Mesenchymal stem cell (in vitro differentiated cells and primary cell): Measurements from ENCODE around the gene IGSF5.

Experiments used
- DNase-seq: peaks from one replicate; pipeline ENCODE4 v3.0.0-alpha.2; 2013
- H2AFZ ChIP-seq: one replicate; pipeline ENCODE4 v1.6.1; 2013; ENCODE audit warnings: low read depth, mild to moderate bottlenecking, control low read depth, inconsistent platforms, low read length, moderate library complexity
- H2AK5ac ChIP-seq: 2 replicates; pipeline ENCODE4 v1.6.1; 2013; ENCODE audit warnings: low read length, moderate library complexity, mild to moderate bottlenecking, inconsistent platforms; ENCODE audit not compliant: severe bottlenecking
- H2BK120ac ChIP-seq: one replicate; pipeline ENCODE4 v1.6.1; 2013; ENCODE audit warnings: low read depth, mild to moderate bottlenecking, inconsistent platforms, low read length, moderate library complexity
- H2BK12ac ChIP-seq, 2 experiments: one replicate each; pipeline ENCODE4 v1.6.1; 2013; ENCODE audit warnings: inconsistent platforms in 2 of 2, low read length in 2 of 2, mild to moderate bottlenecking in 2 of 2, moderate library complexity in 2 of 2, control low read depth in 1 of 2
- H2BK15ac ChIP-seq: one replicate; pipeline ENCODE4 v1.6.1; 2013; ENCODE audit warnings: mild to moderate bottlenecking, low read depth, inconsistent platforms; ENCODE audit not compliant: poor library complexity, severe bottlenecking
- H2BK5ac ChIP-seq: 2 replicates; pipeline ENCODE4 v1.6.1; 2013; ENCODE audit warnings: low read depth, mild to moderate bottlenecking, low read length, control low read depth, inconsistent platforms; ENCODE audit not compliant: poor library complexity, severe bottlenecking
- H3K14ac ChIP-seq, 2 experiments: one replicate each; pipeline ENCODE4 v1.6.1; 2013; ENCODE audit warnings: inconsistent platforms in 2 of 2, low read length in 2 of 2, control low read depth in 1 of 2, mild to moderate bottlenecking in 1 of 2, moderate library complexity in 1 of 2
- H3K18ac ChIP-seq, 2 experiments: one replicate each; pipeline ENCODE4 v1.6.1; 2013; ENCODE audit warnings: inconsistent platforms in 2 of 2, low read length in 2 of 2, control low read depth in 1 of 2, low read depth in 1 of 2, mild to moderate bottlenecking in 1 of 2
- H3K23ac ChIP-seq, 2 experiments: one replicate each; pipeline ENCODE4 v1.6.1; 2013; ENCODE audit warnings: inconsistent platforms in 2 of 2, low read length in 2 of 2, mild to moderate bottlenecking in 2 of 2, moderate library complexity in 2 of 2, control low read depth in 1 of 2
- H3K27ac ChIP-seq: 2 replicates; pipeline ENCODE4 v1.5.1; 2013; ENCODE audit warnings: mild to moderate bottlenecking, moderate library complexity, low read length, control low read depth, inconsistent platforms; ENCODE audit not compliant: poor library complexity, severe bottlenecking
- H3K27me3 ChIP-seq, 2 experiments: 2 replicates each; pipeline versions ENCODE4 v1.6.1 to v1.7.0; 2013; ENCODE audit warnings: low read length in 2 of 2, mild to moderate bottlenecking in 2 of 2, moderate library complexity in 2 of 2, control low read depth in 1 of 2, inconsistent platforms in 1 of 2; ENCODE audit not compliant: control insufficient read depth in 1 of 2, insufficient read depth in 1 of 2
- H3K36me3 ChIP-seq, 2 experiments: 2 replicates each; pipeline versions ENCODE4 v1.6.1 to v1.7.0; 2013; ENCODE audit warnings: low read length in 2 of 2, control low read depth in 1 of 2, inconsistent platforms in 1 of 2, low read depth in 1 of 2, mild to moderate bottlenecking in 1 of 2; ENCODE audit not compliant: insufficient read depth in 2 of 2, control insufficient read depth in 1 of 2
- H3K4ac ChIP-seq, 2 experiments: one replicate each; pipeline ENCODE4 v1.6.1; 2013; ENCODE audit warnings: inconsistent platforms in 2 of 2, low read length in 2 of 2, mild to moderate bottlenecking in 2 of 2, moderate library complexity in 2 of 2, control low read depth in 1 of 2, low read depth in 1 of 2
- H3K4me1 ChIP-seq: 2 replicates; pipeline ENCODE4 v1.6.1; 2013; ENCODE audit warnings: low read depth, low read length, control low read depth; ENCODE audit not compliant: control insufficient read depth, insufficient read depth
- H3K4me2 ChIP-seq: 2 replicates; pipeline ENCODE4 v1.6.1; 2013; ENCODE audit warnings: low read length, mild to moderate bottlenecking, inconsistent platforms; ENCODE audit not compliant: poor library complexity, severe bottlenecking
- H3K4me3 ChIP-seq, 2 experiments: 2 replicates each; pipeline versions ENCODE4 v1.5.1 to v1.7.0; 2013; ENCODE audit warnings: low read length in 2 of 2, mild to moderate bottlenecking in 2 of 2, control low read depth in 1 of 2, low read depth in 1 of 2; ENCODE audit not compliant: insufficient read depth in 1 of 2
- H3K79me1 ChIP-seq: replicated peaks from 2 replicates; pipeline ENCODE4 v1.6.1; 2013; ENCODE audit warnings: mild to moderate bottlenecking, control low read depth, low read length, inconsistent platforms; ENCODE audit not compliant: poor library complexity, severe bottlenecking
- H3K9ac ChIP-seq: 2 replicates; pipeline ENCODE4 v1.7.0; 2013; ENCODE audit warnings: mild to moderate bottlenecking, low read length, moderate library complexity
- H3K9me3 ChIP-seq: 2 replicates; pipeline ENCODE4 v1.7.0; 2013; ENCODE audit warnings: mild to moderate bottlenecking, low read length; ENCODE audit not compliant: control insufficient read depth
- H4K8ac ChIP-seq: one replicate; pipeline ENCODE4 v1.6.1; 2013; ENCODE audit warnings: inconsistent platforms, mild to moderate bottlenecking, low read length, moderate library complexity
- H4K91ac ChIP-seq: one replicate; pipeline ENCODE4 v1.6.1; 2013; ENCODE audit warnings: mild to moderate bottlenecking, low read length, inconsistent platforms
- WGBS: methylation state at CpG from one replicate; pipeline ENCODE4 v1.1.7; 2013; ENCODE audit warnings: mixed read lengths; 5-methylcytosine and 5-hydroxymethylcytosine counted together

The IGSF5 gene

DNA sequence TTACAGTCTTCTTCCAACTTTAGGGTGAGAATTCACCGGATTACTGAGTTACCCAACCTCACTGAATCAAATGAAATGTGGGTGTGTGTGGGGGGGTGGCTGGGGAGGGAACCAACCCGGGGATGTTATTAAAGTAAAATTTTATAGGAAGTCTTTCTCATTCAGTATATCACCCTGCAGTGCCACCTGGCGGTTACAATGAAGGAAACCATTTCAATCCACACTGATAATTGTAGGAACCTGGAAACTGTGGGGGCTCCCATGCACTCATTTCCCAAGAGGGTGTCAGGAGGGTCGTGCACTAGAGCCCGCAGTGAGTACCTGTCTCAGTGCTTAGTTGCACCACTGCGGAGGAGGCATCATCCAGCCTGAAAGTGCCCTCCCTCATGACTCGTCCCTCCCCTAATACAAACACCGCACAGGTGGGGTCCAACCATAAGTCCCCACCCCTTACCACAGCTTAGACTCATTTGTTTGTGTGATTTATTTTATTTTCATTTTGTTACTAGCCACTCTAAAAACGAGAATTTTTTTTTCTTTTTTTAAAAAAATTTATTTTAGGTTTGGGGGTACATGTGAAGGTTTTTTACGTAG lies 29.1 kb upstream of the IGSF5 start:
- H3K79me1 ChIP-seq = no peaks in the 10 kb centered on the region
- H3K9ac ChIP-seq = no peak overlapping the region
- no peak overlapping the region for H2AFZ ChIP-seq
- H4K91ac ChIP-seq = no peak overlapping the region
- peak; percentile 47 for DNase-seq
- no peak overlapping the region for H2BK5ac ChIP-seq
- no peak overlapping the region for H3K4me3 ChIP-seq
- H3K18ac ChIP-seq = no peak overlapping the region
- WGBS = 5% methylated on average over 4 of the region's 10 CpGs
- no peak overlapping the region for H2BK120ac ChIP-seq
- H3K14ac ChIP-seq = no peak overlapping the region
- H2BK12ac ChIP-seq = no peak overlapping the region
- no peak overlapping the region for H3K27ac ChIP-seq
- peaks cover 0 to 29% of the 10 kb centered on the region in 2 experiments for H3K27me3 ChIP-seq
- peaks cover 5% of the 10 kb centered on the region for H3K4me1 ChIP-seq
- H3K4ac ChIP-seq = no peak overlapping the region
- H3K4me2 ChIP-seq = no peak overlapping the region
- no peaks in the 10 kb centered on the region for H3K36me3 ChIP-seq
- H4K8ac ChIP-seq = no peak overlapping the region
- no peak overlapping the region for H2AK5ac ChIP-seq
- H3K9me3 ChIP-seq = no peaks in the 10 kb centered on the region
- H3K23ac ChIP-seq = no peak overlapping the region
- H2BK15ac ChIP-seq = no peak overlapping the region

DNA sequence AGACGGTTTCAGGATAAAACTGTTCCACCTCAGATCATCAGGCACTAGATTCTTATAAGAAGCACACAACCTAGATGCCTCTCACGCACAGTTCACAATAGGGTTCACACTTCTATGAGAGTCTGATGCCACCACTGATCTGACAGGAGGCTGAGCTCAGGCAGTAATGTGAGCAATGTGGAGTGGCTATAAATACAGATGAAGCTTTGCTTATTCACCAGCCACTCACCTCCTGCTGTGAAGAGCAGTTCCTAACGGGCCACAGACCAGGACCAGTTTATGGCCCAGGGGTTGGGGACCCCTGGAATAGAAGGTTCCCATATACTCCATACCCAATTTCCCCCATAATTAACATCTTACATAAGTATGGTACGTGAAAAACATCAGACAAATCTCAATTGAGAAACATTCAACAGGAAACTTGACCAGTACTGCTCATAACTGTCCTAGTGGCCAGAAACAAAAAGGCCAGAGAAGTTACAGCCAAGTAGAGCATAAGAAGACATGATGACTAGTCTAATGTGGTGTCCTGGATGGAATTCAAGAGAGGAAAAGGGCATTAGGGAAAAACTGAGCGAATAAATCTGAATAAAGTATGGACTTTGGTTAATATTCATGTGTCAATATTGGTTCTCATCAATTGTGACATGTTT lies 24.7 kb upstream of the IGSF5 start:
- no peak overlapping the region for H2AK5ac ChIP-seq
- H3K14ac ChIP-seq = no peak overlapping the region
- no peak overlapping the region for H3K4me2 ChIP-seq
- H3K9ac ChIP-seq = no peak overlapping the region
- H3K27me3 ChIP-seq = peaks cover 0 to 4% of the 10 kb centered on the region in 2 experiments
- H3K23ac ChIP-seq = no peak overlapping the region
- H3K4me3 ChIP-seq = no peak overlapping the region
- H3K27ac ChIP-seq = no peak overlapping the region
- no peak overlapping the region for H3K18ac ChIP-seq
- no peak overlapping the region for H2AFZ ChIP-seq
- no peak overlapping the region for H3K4ac ChIP-seq
- H3K4me1 ChIP-seq = peaks cover 4% of the 10 kb centered on the region
- H2BK12ac ChIP-seq = no peak overlapping the region
- no peak overlapping the region for H2BK15ac ChIP-seq
- no peaks in the 10 kb centered on the region for H3K36me3 ChIP-seq
- no peaks in the 10 kb centered on the region for H3K9me3 ChIP-seq
- H2BK120ac ChIP-seq = no peak overlapping the region
- no peak for DNase-seq
- H4K91ac ChIP-seq = no peak overlapping the region
- no peak overlapping the region for H4K8ac ChIP-seq
- H2BK5ac ChIP-seq = no peak overlapping the region
- no peaks in the 10 kb centered on the region for H3K79me1 ChIP-seq
- 56% methylated on average over 5 of the region's 5 CpGs for WGBS

DNA sequence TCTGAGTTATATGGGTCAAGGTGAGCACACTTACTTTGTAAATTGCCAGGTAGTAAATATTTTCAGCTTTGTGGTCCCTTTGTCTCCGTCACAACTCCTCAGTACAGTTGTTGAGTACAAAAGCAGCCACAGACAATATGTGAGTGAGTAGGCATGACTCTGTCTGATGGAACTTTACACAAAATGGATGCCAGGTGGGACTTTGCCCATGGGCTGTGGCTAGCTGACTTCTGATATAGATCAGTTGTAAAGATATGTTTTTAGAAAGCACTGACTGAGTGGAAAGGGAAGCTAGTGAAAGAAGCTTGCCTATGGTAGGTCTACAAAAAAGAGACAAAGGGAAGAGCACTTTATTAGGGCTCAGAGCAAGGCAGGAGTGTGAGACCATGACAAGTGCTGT lies 23.1 kb upstream of the IGSF5 start:
- Histone ChIP-seq H3K9me3 (no peaks in the 10 kb centered on the region), H3K27ac (no peak overlapping the region), H4K91ac (no peak overlapping the region), H2AFZ (no peak overlapping the region), H3K27me3 (peaks cover 0 to 4% of the 10 kb centered on the region in 2 experiments), H2AK5ac (no peak overlapping the region), H3K4ac (no peak overlapping the region), H2BK5ac (no peak overlapping the region), H3K4me1 (peaks cover 2% of the 10 kb centered on the region), H3K9ac (no peak overlapping the region), H3K79me1 (no peaks in the 10 kb centered on the region), H2BK12ac (no peak overlapping the region), H3K4me3 (no peak overlapping the region), H3K14ac (no peak overlapping the region), H3K36me3 (peaks cover 0 to 2% of the 10 kb centered on the region in 2 experiments), H2BK120ac (no peak overlapping the region), H3K18ac (no peak overlapping the region), H3K23ac (no peak overlapping the region), H4K8ac (no peak overlapping the region), H3K4me2 (no peak overlapping the region), H2BK15ac (no peak overlapping the region)
- DNase-seq = no peak
- WGBS = 91% methylated on average over 1 of the region's 1 CpG

DNA sequence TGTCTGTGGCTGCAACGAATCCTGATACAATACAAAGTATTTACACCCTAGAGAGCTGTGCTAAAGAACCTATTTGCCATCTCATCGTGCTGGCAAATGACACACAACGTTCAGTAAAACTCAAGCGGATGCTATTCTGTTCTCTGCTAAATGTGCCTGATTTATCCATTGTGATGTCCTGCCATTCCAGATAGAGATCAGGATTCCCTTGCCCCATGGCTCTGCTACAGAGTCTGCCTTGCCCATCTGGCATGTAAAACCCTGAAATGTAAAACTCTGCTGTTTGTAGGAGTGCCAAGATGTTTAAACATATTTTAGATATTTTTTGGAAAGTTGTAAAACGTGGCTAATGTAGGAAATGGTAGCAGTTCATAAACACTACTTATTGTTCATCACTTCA lies 20.0 kb upstream of the IGSF5 start:
- H3K9ac ChIP-seq = no peak overlapping the region
- WGBS = 79% methylated on average over 5 of the region's 5 CpGs
- H2BK120ac ChIP-seq = no peak overlapping the region
- H2BK12ac ChIP-seq = no peak overlapping the region
- no peak overlapping the region for H2BK15ac ChIP-seq
- no peak overlapping the region for H2AFZ ChIP-seq
- H4K8ac ChIP-seq = no peak overlapping the region
- no peak overlapping the region for H2AK5ac ChIP-seq
- no peak for DNase-seq
- no peak overlapping the region for H3K4me2 ChIP-seq
- no peak overlapping the region for H3K18ac ChIP-seq
- peaks cover 0 to 7% of the 10 kb centered on the region in 2 experiments for H3K36me3 ChIP-seq
- no peak overlapping the region for H2BK5ac ChIP-seq
- H3K14ac ChIP-seq = no peak overlapping the region
- no peak overlapping the region for H3K4me3 ChIP-seq
- no peaks in the 10 kb centered on the region for H3K79me1 ChIP-seq
- no peak overlapping the region for H3K27ac ChIP-seq
- H3K9me3 ChIP-seq = no peaks in the 10 kb centered on the region
- H3K4ac ChIP-seq = no peak overlapping the region
- peaks cover 2% of the 10 kb centered on the region for H3K4me1 ChIP-seq
- H4K91ac ChIP-seq = no peak overlapping the region
- H3K23ac ChIP-seq = no peak overlapping the region
- H3K27me3 ChIP-seq = peaks cover 0 to 10% of the 10 kb centered on the region in 2 experiments
